ENCODE measurements around the gene NLK.

DNA sequence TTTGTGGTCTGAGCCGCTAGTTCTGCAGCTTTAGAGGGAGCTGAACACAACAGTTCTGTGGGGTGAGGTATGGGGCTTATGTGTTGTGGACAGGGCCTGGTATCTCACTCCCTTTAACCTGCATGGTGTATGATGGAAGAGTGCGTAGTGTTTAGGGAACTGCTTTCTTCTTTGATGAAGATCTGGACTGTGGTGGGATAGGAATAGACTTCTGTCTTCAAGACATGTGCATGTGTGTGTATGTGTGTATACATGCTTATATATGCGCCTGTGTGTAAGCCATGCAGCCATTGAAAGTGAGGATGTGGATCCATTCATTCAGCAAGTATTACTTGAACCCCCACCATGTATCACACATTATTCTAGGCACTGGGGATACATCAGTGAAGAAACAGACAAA, 161.8 kb downstream of the NLK start:
- TF ChIP-seq, protein P1, sequence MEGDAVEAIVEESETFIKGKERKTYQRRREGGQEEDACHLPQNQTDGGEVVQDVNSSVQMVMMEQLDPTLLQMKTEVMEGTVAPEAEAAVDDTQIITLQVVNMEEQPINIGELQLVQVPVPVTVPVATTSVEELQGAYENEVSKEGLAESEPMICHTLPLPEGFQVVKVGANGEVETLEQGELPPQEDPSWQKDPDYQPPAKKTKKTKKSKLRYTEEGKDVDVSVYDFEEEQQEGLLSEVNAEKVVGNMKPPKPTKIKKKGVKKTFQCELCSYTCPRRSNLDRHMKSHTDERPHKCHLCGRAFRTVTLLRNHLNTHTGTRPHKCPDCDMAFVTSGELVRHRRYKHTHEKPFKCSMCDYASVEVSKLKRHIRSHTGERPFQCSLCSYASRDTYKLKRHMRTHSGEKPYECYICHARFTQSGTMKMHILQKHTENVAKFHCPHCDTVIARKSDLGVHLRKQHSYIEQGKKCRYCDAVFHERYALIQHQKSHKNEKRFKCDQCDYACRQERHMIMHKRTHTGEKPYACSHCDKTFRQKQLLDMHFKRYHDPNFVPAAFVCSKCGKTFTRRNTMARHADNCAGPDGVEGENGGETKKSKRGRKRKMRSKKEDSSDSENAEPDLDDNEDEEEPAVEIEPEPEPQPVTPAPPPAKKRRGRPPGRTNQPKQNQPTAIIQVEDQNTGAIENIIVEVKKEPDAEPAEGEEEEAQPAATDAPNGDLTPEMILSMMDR (IDR thresholded peaks at IDR 0.05; ENCODE audit: borderline replicate concordance, extremely low read depth, low read length, poor library complexity, severe bottlenecking) = no peak
- TF ChIP-seq EZH2 (IDR thresholded peaks at IDR 0.05; ENCODE audit: borderline replicate concordance, low read depth, low read length, severe bottlenecking) = no peak
